ENCODE measurements around the gene CHST13.
"Not testable (repeated sequence)": the region's sequence is repeated elsewhere in the genome, so short reads cannot be mapped to it uniquely, and the experiment has no call there.

Gene CHST13

GRCh38 chr3:126524429-126524988 is 554 bp downstream of the CHST13 start:
- DNase-seq (ENCODE audit: low read depth, low spot score): no peak
- H3K27ac ChIP-seq: no peak overlapping the region

GRCh38 chr3:126525091-126525852 is 1.3 kb downstream of the CHST13 start:
- no peak for DNase-seq (ENCODE audit: low read depth, low spot score)
- H3K27ac ChIP-seq: no peak overlapping the region

- no peak for DNase-seq (ENCODE audit: low read depth, low spot score)
- H3K27ac ChIP-seq: no peak overlapping the region
These were observed 2.1 kb downstream of the CHST13 start for GRCh38 chr3:126525853-126526667.

- no peak overlapping the region for H3K27ac ChIP-seq
- no peak for DNase-seq (ENCODE audit: low read depth, low spot score)
These were observed 2.7 kb downstream of the CHST13 start for GRCh38 chr3:126526668-126527005.

GRCh38 chr3:126527006-126527405 is 3.1 kb downstream of the CHST13 start:
- H3K27ac ChIP-seq: no peak overlapping the region
- DNase-seq (ENCODE audit: low read depth, low spot score): no peak

- no peak for DNase-seq (ENCODE audit: low read depth, low spot score)
- H3K27ac ChIP-seq: no peak overlapping the region
These were observed 3.7 kb downstream of the CHST13 start for GRCh38 chr3:126527455-126528211.

- no peak overlapping the region for H3K27ac ChIP-seq
- DNase-seq (ENCODE audit: low read depth, low spot score): no peak
These were observed 4.5 kb downstream of the CHST13 start for GRCh38 chr3:126528419-126528799.

- no peak for DNase-seq (ENCODE audit: low read depth, low spot score)
- H3K27ac ChIP-seq: no peak overlapping the region
These were observed 5.0 kb downstream of the CHST13 start for GRCh38 chr3:126528800-126529541.

GRCh38 chr3:126529585-126530170 is 5.7 kb downstream of the CHST13 start:
- H3K27ac ChIP-seq: no peak overlapping the region
- no peak for DNase-seq (ENCODE audit: low read depth, low spot score)

- DNase-seq (ENCODE audit: low read depth, low spot score): no peak
- H3K27ac ChIP-seq: no peak overlapping the region
These were observed 6.5 kb downstream of the CHST13 start for GRCh38 chr3:126530171-126531050.

- H3K27ac ChIP-seq: no peak overlapping the region
- no peak for DNase-seq (ENCODE audit: low read depth, low spot score)
These were observed 7.0 kb downstream of the CHST13 start for GRCh38 chr3:126531051-126531330.

GRCh38 chr3:126533506-126533905 is 9.6 kb downstream of the CHST13 start:
- DNase-seq (ENCODE audit: low read depth, low spot score): no peak
- H3K27ac ChIP-seq: no peak overlapping the region

GRCh38 chr3:126534716-126535115 is 10.8 kb downstream of the CHST13 start:
- H3K27ac ChIP-seq; DNase-seq (ENCODE audit: low read depth, low spot score): not testable (repeated sequence)

- no peak for DNase-seq (ENCODE audit: low read depth, low spot score)
- H3K27ac ChIP-seq: no peak overlapping the region
These were observed 11.7 kb downstream of the CHST13 start for GRCh38 chr3:126535636-126536035.

GRCh38 chr3:126536126-126536525 is 12.2 kb downstream of the CHST13 start:
- DNase-seq (ENCODE audit: low read depth, low spot score): no peak
- H3K27ac ChIP-seq: no peak overlapping the region

- no peak overlapping the region for H3K27ac ChIP-seq
- no peak for DNase-seq (ENCODE audit: low read depth, low spot score)
These were observed 13.3 kb downstream of the CHST13 start for GRCh38 chr3:126537116-126537729.

- no peak for DNase-seq (ENCODE audit: low read depth, low spot score)
- H3K27ac ChIP-seq: no peak overlapping the region
These were observed 13.9 kb downstream of the CHST13 start for GRCh38 chr3:126537730-126538281.

- H3K27ac ChIP-seq: no peak overlapping the region
- DNase-seq (ENCODE audit: low read depth, low spot score): no peak
These were observed 14.4 kb downstream of the CHST13 start for GRCh38 chr3:126538316-126538715.
